NCI-H2107 treated with DMSO at 0.1 percent for 48 hours (cell line): ENCODE results near the gene IRS2.

Source experiments
- DNase-seq: peaks from one replicate; lab custom pipeline; 2025; ENCODE audit not compliant: unreplicated experiment; lab: John Stamatoyannopoulos, UW

The IRS2 gene

GRCh38 chr13:109760402-109760801 is 26.0 kb downstream of the IRS2 start:
- no peak for DNase-seq

- DNase-seq = peak; percentile 45
Measured at GRCh38 chr13:109759609-109760008, 26.8 kb downstream of the IRS2 start.

GRCh38 chr13:109758937-109759480 is 27.4 kb downstream of the IRS2 start:
- DNase-seq = peak; percentile 40

- no peak for DNase-seq
Measured at GRCh38 chr13:109756778-109757177, 29.6 kb downstream of the IRS2 start.

GRCh38 chr13:109755997-109756396 is 30.4 kb downstream of the IRS2 start:
- no peak for DNase-seq

- no peak for DNase-seq
Measured at GRCh38 chr13:109755551-109755950, 30.8 kb downstream of the IRS2 start.

- no peak for DNase-seq
Measured at GRCh38 chr13:109751477-109751876, 34.9 kb downstream of the IRS2 start.

- DNase-seq = no peak
Measured at GRCh38 chr13:109750221-109750775, 36.1 kb downstream of the IRS2 start.

GRCh38 chr13:109749365-109749764 is 37.0 kb downstream of the IRS2 start:
- DNase-seq = no peak

GRCh38 chr13:109748677-109749076 is 37.7 kb downstream of the IRS2 start:
- DNase-seq = no peak

GRCh38 chr13:109747524-109747923 is 38.9 kb downstream of the IRS2 start:
- DNase-seq = no peak

GRCh38 chr13:109746364-109746763 is 40.0 kb downstream of the IRS2 start:
- no peak for DNase-seq

GRCh38 chr13:109745702-109746101 is 40.7 kb downstream of the IRS2 start:
- DNase-seq = no peak

GRCh38 chr13:109745060-109745459 is 41.3 kb downstream of the IRS2 start:
- DNase-seq = no peak

GRCh38 chr13:109744512-109745051 is 41.8 kb downstream of the IRS2 start:
- no peak for DNase-seq

GRCh38 chr13:109743706-109744453 is 42.5 kb downstream of the IRS2 start:
- DNase-seq = peak; percentile 34

- DNase-seq = no peak
Measured at GRCh38 chr13:109741966-109742365, 44.4 kb downstream of the IRS2 start.

- no peak for DNase-seq
Measured at GRCh38 chr13:109740721-109741120, 45.7 kb downstream of the IRS2 start.

- no peak for DNase-seq
Measured at GRCh38 chr13:109740121-109740520, 46.3 kb downstream of the IRS2 start.

GRCh38 chr13:109738298-109738746 is 48.1 kb downstream of the IRS2 start:
- DNase-seq = no peak

GRCh38 chr13:109737606-109738005 is 48.8 kb downstream of the IRS2 start:
- no peak for DNase-seq

GRCh38 chr13:109737046-109737573 is 49.3 kb downstream of the IRS2 start:
- DNase-seq = no peak
